Subcutaneous adipose tissue (tissue), 4 donors: ENCODE measurements around the gene NKAIN2. TPM values are rescaled to one million over a fixed set of nuclear protein-coding genes. Genes with fewer than 3 reads are reported as not detected.

Experiments used
- CTCF ChIP-seq: fragments of 450-650 bp; IDR thresholded peaks from one replicate; pipeline ENCODE4 v1.5.1; 2016; ENCODE audit warnings: low read depth, mild to moderate bottlenecking, control low read depth, antibody characterized with exemption, moderate library complexity
- total RNA-seq, 4 donors: library from RNA; depleted of rRNA; stranded (reverse); fragments of >200 nt; gene quantifications; one replicate each; pipeline ENCODE4 v1.1.0, GENCODE V29; 2016

NKAIN2 gene
- total RNA-seq, 4 donors from 2014 or later, result not detected

GRCh38 chr6:124671324-124671723, 867.7 kb downstream of the NKAIN2 start:
- no peak for TF ChIP-seq CTCF

GRCh38 chr6:124674042-124674441, 870.4 kb downstream of the NKAIN2 start:
- no peak for TF ChIP-seq CTCF

GRCh38 chr6:124676033-124676432, 872.4 kb downstream of the NKAIN2 start:
- TF ChIP-seq CTCF, result no peak

GRCh38 chr6:124677874-124678273, 874.2 kb downstream of the NKAIN2 start:
- no peak for TF ChIP-seq CTCF

GRCh38 chr6:124679387-124679786, 875.7 kb downstream of the NKAIN2 start:
- TF ChIP-seq CTCF, result no peak

- no peak for TF ChIP-seq CTCF
Observed at GRCh38 chr6:124682751-124683150, 879.1 kb downstream of the NKAIN2 start.

- TF ChIP-seq CTCF, result no peak
Observed at GRCh38 chr6:124683507-124683906, 879.8 kb downstream of the NKAIN2 start.

- no peak for TF ChIP-seq CTCF
Observed at GRCh38 chr6:124684621-124685020, 881.0 kb downstream of the NKAIN2 start.
